NB4 (cell line): ENCODE data around the gene RGL1.

ENCODE experiments used
- CTCF ChIP-seq: IDR thresholded peaks from one replicate; pipeline ENCODE4 v1.5.1; 2012; ENCODE audit warnings: low read depth, low read length
- MAX ChIP-seq: IDR thresholded peaks from 2 replicates; pipeline ENCODE4 v1.6.1; 2011; ENCODE audit warnings: low read depth, low read length
- MYC ChIP-seq: IDR thresholded peaks from 2 replicates; pipeline ENCODE4 v1.6.1; 2011; ENCODE audit warnings: low read depth, low read length
- POLR2A ChIP-seq: IDR thresholded peaks from 2 replicates; pipeline ENCODE4 v1.6.1; 2011; ENCODE audit warnings: mild to moderate bottlenecking; ENCODE audit not compliant: insufficient read length; ENCODE audit errors: extremely low read depth

- no peak for TF ChIP-seq CTCF
- no peak for TF ChIP-seq POLR2A
- TF ChIP-seq MYC = no peak
- TF ChIP-seq MAX = no peak
Observed at GRCh38 chr1:183837062-183837461, 32.1 kb downstream of the RGL1 start.
